K562 (cell line): ENCODE measurements around the gene FAM149B1. TPM values are rescaled to one million over a fixed set of nuclear protein-coding genes. Genes with fewer than 3 reads are reported as not detected.

Experiments used
- CCNT2 ChIP-seq: IDR thresholded peaks from 2 replicates; pipeline ENCODE4 v1.6.1; 2011; ENCODE audit warnings: borderline replicate concordance, low read depth, mild to moderate bottlenecking, moderate library complexity, mixed read lengths, low read length; ENCODE audit not compliant: insufficient read length; ENCODE audit errors: extremely low read depth
- HNRNPK ChIP-seq: fragments of 200-400 bp; formaldehyde crosslinking; IDR thresholded peaks from one replicate; pipeline ENCODE4 v1.6.1; 2018; ENCODE audit warnings: mild to moderate bottlenecking, low read depth, low read length; ENCODE audit not compliant: poor library complexity, severe bottlenecking
- JUN ChIP-seq, 2 experiments: sonication (generic) in 1 of 2; formaldehyde crosslinking in 1 of 2; IDR thresholded peaks; 2 replicates each; pipeline versions ENCODE4 v1.6.1 to v1.8.0; 2012 to 2022; ENCODE audit warnings: borderline replicate concordance in 2 of 2, mild to moderate bottlenecking in 2 of 2, improper control_type of control experiment in 1 of 2, low read depth in 1 of 2, low read length in 1 of 2, missing genetic modification reagents in 1 of 2
- NCOR1 ChIP-seq: fragments of 450-650 bp; IDR thresholded peaks from 2 replicates; pipeline ENCODE4 v1.6.1; 2016; ENCODE audit warnings: mild to moderate bottlenecking, moderate library complexity
- PRPF4 ChIP-seq: fragments of 200-400 bp; formaldehyde crosslinking; IDR thresholded peaks from one replicate; pipeline ENCODE4 v1.6.1; 2017; ENCODE audit warnings: low read length, low read depth, mild to moderate bottlenecking; ENCODE audit not compliant: insufficient read depth, poor library complexity, severe bottlenecking
- REST ChIP-seq, 2 experiments: fragments of 450-650 bp; formaldehyde crosslinking in 1 of 2; IDR thresholded peaks; 2 replicates each; pipeline versions ENCODE4 v1.4.0 to v1.6.1; 2014 to 2020; ENCODE audit warnings: mild to moderate bottlenecking in 2 of 2, borderline replicate concordance in 1 of 2, low read depth in 1 of 2
- SIRT6 ChIP-seq: IDR thresholded peaks from one replicate; pipeline ENCODE4 v1.6.1; 2012; ENCODE audit warnings: low read depth, mild to moderate bottlenecking, control low read depth, inconsistent platforms, low read length, moderate library complexity
- SNRNP70 ChIP-seq: fragments of 200-400 bp; formaldehyde crosslinking; optimal IDR thresholded peaks from 2 replicates; pipeline ENCODE3; 2017; ENCODE audit warnings: low read depth, low read length
- TEAD1 ChIP-seq, 2 experiments: fragments of 450-650 bp in 1 of 2; sonication (generic) in 1 of 2; formaldehyde crosslinking; IDR thresholded peaks; 2 replicates each; pipeline versions ENCODE4 v1.4.0 to v1.8.0; 2020 to 2022; ENCODE audit warnings: mild to moderate bottlenecking in 2 of 2, missing genetic modification reagents in 1 of 2
- THRA ChIP-seq: fragments of 450-650 bp; IDR thresholded peaks from 2 replicates; pipeline ENCODE4 v1.6.1; 2017; ENCODE audit warnings: mild to moderate bottlenecking, moderate library complexity
- ZBTB26 ChIP-seq: fragments of 450-650 bp; formaldehyde crosslinking; IDR thresholded peaks from 2 replicates; pipeline ENCODE4 v1.4.0; 2022; ENCODE audit warnings: missing genetic modification characterization
- ZNF384 ChIP-seq: IDR thresholded peaks from 2 replicates; pipeline ENCODE4 v1.6.1; 2012; ENCODE audit warnings: low read depth, low read length, improper control_type of control experiment
- ZNF740 ChIP-seq, 3 experiments: fragments of 200-800 bp in 1 of 3; sonication (Bioruptor generic) in 1 of 3; sonication (generic) in 1 of 3; formaldehyde crosslinking in 1 of 3; IDR thresholded peaks; 2 replicates each; pipeline versions ENCODE4 v1.6.1 to v1.8.0; 2016 to 2022; ENCODE audit warnings: mild to moderate bottlenecking in 2 of 3, missing compliant biosample characterization in 2 of 3, missing genetic modification characterization in 2 of 3, missing genetic modification reagents in 1 of 3
- polyA plus RNA-seq, 8 experiments: library from polyadenylated mRNA; depleted of rRNA in 4 of 8; stranded (reverse) in 5 of 8; unstranded in 3 of 8; fragments of >200 nt; fragmentation: Nextera tagmentation in 2 of 8; fragmentation: Illumina TruSeq in 1 of 8; extraction: Ambion mirVana in 2 of 8; extraction: Trizol in 1 of 8; gene quantifications; 2 replicates each; pipeline versions ENCODE4 v1.2.1 to v1.2.3, GENCODE V29; 2011 to 2014; ENCODE audit warnings: inconsistent platforms in 1 of 8, missing spikeins in 1 of 8
- total RNA-seq, 7 experiments: library from RNA; depleted of rRNA in 6 of 7; stranded (reverse); fragments of >200 nt in 6 of 7; fragmentation: Illumina TruSeq in 2 of 7; extraction: Trizol in 2 of 7; gene quantifications; 2 replicates each; pipeline versions ENCODE4 v1.2.1 to v1.2.3, GENCODE V29; 2011 to 2021; ENCODE audit warnings: low replicate concordance in 1 of 7

Gene FAM149B1
- total and polyA plus RNA-seq, 9 of the 15 experiments (the other 6 are each of a cell fraction or from before 2014, with no cell fraction given), result 4.2 to 18.5 (median 9.3) TPM

- no peak for TF ChIP-seq ZNF740 (CRISPR knock-in tag; IDR thresholded peaks at IDR 0.05)
- TF ChIP-seq ZNF740 (tag; IDR thresholded peaks at IDR 0.05), result 0 out of 4 replicates have a peak, but pooled peaks of 1 of the 2 experiments have one; percentile 34
- TF ChIP-seq ZNF384, result no peak
- TF ChIP-seq PRPF4, result no peak
- TF ChIP-seq CCNT2, result no peak
- no peak for TF ChIP-seq HNRNPK
- no peak for TF ChIP-seq THRA
- TF ChIP-seq SIRT6, result no peak
- TF ChIP-seq SNRNP70, result no peak
- peak in 1 of 2 experiments; percentile 48; a peak in 1 of 4 replicates for TF ChIP-seq TEAD1 (CRISPR knock-in tag; IDR thresholded peaks at IDR 0.05)
- TF ChIP-seq JUN (IDR thresholded peaks at IDR 0.05; ENCODE audit: borderline replicate concordance, low read depth, low read length), result no peak
- TF ChIP-seq JUN (CRISPR knock-in tag; IDR thresholded peaks at IDR 0.05; ENCODE audit: borderline replicate concordance), result no peak
- no peak for TF ChIP-seq REST (IDR thresholded peaks at IDR 0.05; ENCODE audit: borderline replicate concordance)
- TF ChIP-seq REST (CRISPR knock-in tag; IDR thresholded peaks at IDR 0.05; ENCODE audit: low read depth), result no peak
- TF ChIP-seq NCOR1, result no peak
- TF ChIP-seq ZBTB26 (CRISPR knock-in tag), result no peak
Observed at GRCh38 chr10:73261362-73261995, 93.6 kb downstream of the FAM149B1 start (continued).
